ENCODE results near the gene BANF1.
"Not testable (repeated sequence)": the region's sequence is repeated elsewhere in the genome, so short reads cannot be mapped to it uniquely, and the experiment has no call there.

The BANF1 gene

DNA sequence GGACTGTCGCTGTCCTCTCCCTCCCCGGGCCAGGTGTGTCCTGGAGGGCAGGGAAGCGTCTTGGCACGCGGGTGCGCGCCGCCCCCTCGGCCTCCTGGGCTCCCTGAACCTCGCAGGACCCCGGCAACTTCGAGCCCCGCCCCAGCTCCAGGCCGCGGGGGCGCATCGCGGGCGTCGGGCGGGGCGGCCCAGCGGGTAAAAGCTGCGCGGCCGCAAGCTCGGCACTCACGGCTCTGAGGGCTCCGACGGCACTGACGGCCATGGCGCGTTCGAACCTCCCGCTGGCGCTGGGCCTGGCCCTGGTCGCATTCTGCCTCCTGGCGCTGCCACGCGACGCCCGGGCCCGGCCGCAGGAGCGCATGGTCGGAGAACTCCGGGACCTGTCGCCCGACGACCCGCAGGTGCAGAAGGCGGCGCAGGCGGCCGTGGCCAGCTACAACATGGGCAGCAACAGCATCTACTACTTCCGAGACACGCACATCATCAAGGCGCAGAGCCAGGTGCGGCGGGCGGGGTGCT, 9.5 kb downstream of the BANF1 start, which contains the start of gene CST6:
TSS of gene CST6 (plus strand) at position 224 of the 519 bp plus-strand sequence. CDS start at position 261, 37 bp downstream.
- TF ChIP-seq POLR2A (IDR thresholded peaks at IDR 0.05; ENCODE audit: low read length) (no peak), GATA1 (IDR thresholded peaks at IDR 0.05; ENCODE audit: low read depth, low read length) (no peak)

GRCh38 chr11:66012371-66012945, 10.2 kb downstream of the BANF1 start:
- TF ChIP-seq GATA1 (IDR thresholded peaks at IDR 0.05; ENCODE audit: low read depth, low read length), result no peak
- TF ChIP-seq POLR2A (IDR thresholded peaks at IDR 0.05; ENCODE audit: low read length), result no peak
- DNase-seq, result no peak

More for the DNA sequence above, 9.5 kb downstream of the BANF1 start, which contains the start of gene CST6:
- DNase-seq, result no peak

- peak; percentile 50 to 56 for DNase-seq
- no peak for TF ChIP-seq POLR2A (IDR thresholded peaks at IDR 0.05; ENCODE audit: low read length)
- TF ChIP-seq GATA1 (IDR thresholded peaks at IDR 0.05; ENCODE audit: low read depth, low read length), result no peak
These were observed 10.9 kb downstream of the BANF1 start for GRCh38 chr11:66012946-66013761.

- TF ChIP-seq GATA1 (IDR thresholded peaks at IDR 0.05; ENCODE audit: low read depth, low read length), result no peak
- TF ChIP-seq POLR2A (IDR thresholded peaks at IDR 0.05; ENCODE audit: low read length), result no peak
- peak in 1 of 2 experiments; percentile 56 for DNase-seq
These were observed 11.4 kb downstream of the BANF1 start for GRCh38 chr11:66013762-66014100.

DNA sequence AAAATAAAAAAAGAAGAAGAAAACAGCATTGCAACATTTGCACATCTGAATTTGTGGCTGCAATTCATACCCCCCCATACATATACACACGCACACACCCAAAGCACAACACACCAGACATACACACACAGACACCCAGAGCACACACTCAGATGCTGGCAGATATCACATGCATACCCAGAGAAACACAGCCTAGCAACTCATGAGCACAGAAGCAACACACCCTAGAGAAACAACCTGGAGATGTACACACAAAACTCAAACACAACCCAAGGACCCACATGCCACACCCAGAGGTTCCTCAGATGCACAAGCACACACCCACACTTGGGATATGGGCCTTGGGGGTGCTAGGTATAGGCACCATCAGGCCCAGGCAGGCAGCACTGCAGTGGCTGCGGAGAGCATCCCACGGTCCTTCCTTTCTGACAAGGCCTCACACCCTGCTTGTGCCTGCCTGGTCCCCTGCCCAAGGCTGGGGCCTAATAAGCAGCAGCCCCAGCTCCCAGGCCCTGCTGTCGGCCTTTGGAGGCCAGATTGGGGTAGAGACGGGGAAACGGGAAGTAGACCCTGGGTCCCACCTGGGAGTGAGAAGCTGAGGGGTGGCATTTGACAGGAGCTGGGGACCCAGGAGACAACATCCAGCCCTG, 12.6 kb downstream of the BANF1 start:
- no peak for TF ChIP-seq POLR2A (IDR thresholded peaks at IDR 0.05; ENCODE audit: low read length)
- no peak for DNase-seq

- TF ChIP-seq GATA1 (IDR thresholded peaks at IDR 0.05; ENCODE audit: low read depth, low read length), result no peak
- TF ChIP-seq POLR2A (IDR thresholded peaks at IDR 0.05; ENCODE audit: low read length), result no peak
- DNase-seq, result no peak
These were observed 13.2 kb downstream of the BANF1 start for GRCh38 chr11:66015454-66015881.

GRCh38 chr11:66015936-66016792, 13.9 kb downstream of the BANF1 start:
- DNase-seq, result no peak
- TF ChIP-seq POLR2A (IDR thresholded peaks at IDR 0.05; ENCODE audit: low read length), result no peak
- no peak for TF ChIP-seq GATA1 (IDR thresholded peaks at IDR 0.05; ENCODE audit: low read depth, low read length)

DNA sequence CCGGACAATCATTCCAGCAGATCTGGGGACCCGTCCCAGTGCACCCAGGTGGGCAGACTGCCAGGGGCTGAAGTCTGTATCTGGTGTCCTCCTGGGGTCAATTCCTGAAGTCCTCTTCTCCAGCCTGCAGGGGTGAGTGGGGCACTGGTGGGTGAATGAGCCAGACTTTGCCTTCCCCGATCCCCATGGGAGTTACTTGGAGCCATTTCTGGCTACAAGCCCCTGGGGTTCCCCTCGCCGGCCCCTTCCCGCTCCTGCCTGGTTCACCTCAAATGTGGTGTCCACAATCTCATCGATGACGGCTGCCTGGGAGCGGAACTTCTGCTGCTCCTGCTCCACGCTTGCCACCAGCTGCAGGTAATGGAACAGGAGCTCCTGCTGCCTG, 14.5 kb downstream of the BANF1 start:
- no peak for TF ChIP-seq POLR2A (IDR thresholded peaks at IDR 0.05; ENCODE audit: low read length)
- no peak for TF ChIP-seq GATA1 (IDR thresholded peaks at IDR 0.05; ENCODE audit: low read depth, low read length)
- no peak for DNase-seq

- DNase-seq, result peak; percentile 32 to 34
- TF ChIP-seq GATA1 (IDR thresholded peaks at IDR 0.05; ENCODE audit: low read depth, low read length) (no peak), POLR2A (IDR thresholded peaks at IDR 0.05; ENCODE audit: low read length) (no peak)
These were observed 15.0 kb downstream of the BANF1 start for GRCh38 chr11:66017321-66017720.

DNA sequence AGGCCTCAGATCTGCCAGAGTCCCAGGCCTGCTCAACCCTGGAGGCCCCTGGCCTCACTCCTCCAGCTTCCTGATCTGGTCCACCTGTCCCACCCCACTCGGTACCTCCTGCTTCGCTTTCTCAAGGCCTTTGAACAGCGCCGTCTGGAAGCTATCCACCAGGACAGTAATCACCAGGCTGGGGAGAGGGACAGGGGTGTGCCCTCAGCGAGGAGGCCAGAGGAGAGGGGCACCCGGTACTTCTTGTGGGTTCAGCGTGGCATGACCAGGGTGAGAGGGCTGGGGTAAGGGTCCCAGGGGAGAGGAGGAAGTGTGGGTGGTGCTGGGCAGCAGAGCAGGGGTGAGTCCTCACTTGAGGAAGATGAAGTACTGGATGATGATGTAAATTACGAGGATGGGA, 17.9 kb downstream of the BANF1 start:
- no peak for TF ChIP-seq POLR2A (IDR thresholded peaks at IDR 0.05; ENCODE audit: low read length)
- TF ChIP-seq GATA1 (IDR thresholded peaks at IDR 0.05; ENCODE audit: low read depth, low read length), result no peak
- DNase-seq, result no peak

DNA sequence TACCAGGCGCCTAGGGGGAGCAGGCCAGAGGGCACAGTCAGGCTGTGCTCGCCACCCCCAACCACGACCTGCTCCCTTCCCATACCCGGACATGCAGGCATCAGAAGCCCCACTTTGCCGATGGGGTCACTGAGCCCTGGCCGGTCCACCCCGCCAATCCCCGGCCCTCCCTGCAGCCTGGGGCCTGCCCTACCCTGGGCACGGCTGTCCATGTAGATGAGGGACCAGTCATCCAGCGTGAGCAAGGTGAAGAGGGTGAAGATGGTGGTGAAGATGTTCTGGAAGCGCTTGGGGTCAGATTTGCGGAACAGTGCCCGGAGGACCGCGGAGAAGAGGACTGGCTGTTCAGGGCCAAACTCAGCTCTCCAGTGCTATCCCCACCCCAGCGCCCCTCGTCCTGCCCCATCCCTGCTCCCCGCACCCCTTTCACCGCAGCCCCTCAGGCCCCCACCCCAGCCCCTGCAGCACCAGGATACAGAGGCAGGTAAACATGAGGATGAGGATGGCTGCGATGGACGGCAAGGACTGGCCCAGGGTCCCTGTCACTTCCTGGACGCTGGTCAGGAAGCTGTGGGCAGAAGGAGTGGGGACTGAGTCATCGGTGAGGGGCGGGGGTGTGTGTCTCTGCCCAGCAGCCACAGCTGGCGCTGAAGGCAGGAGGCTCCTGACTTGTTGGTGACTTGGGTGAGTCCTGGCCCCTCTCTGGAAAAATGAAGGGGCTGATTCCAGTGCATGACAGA, 18.5 kb downstream of the BANF1 start:
- no peak for TF ChIP-seq GATA1 (IDR thresholded peaks at IDR 0.05; ENCODE audit: low read depth, low read length)
- TF ChIP-seq POLR2A (IDR thresholded peaks at IDR 0.05; ENCODE audit: low read length), result no peak
- DNase-seq, result peak in 1 of 2 experiments; percentile 41

DNA sequence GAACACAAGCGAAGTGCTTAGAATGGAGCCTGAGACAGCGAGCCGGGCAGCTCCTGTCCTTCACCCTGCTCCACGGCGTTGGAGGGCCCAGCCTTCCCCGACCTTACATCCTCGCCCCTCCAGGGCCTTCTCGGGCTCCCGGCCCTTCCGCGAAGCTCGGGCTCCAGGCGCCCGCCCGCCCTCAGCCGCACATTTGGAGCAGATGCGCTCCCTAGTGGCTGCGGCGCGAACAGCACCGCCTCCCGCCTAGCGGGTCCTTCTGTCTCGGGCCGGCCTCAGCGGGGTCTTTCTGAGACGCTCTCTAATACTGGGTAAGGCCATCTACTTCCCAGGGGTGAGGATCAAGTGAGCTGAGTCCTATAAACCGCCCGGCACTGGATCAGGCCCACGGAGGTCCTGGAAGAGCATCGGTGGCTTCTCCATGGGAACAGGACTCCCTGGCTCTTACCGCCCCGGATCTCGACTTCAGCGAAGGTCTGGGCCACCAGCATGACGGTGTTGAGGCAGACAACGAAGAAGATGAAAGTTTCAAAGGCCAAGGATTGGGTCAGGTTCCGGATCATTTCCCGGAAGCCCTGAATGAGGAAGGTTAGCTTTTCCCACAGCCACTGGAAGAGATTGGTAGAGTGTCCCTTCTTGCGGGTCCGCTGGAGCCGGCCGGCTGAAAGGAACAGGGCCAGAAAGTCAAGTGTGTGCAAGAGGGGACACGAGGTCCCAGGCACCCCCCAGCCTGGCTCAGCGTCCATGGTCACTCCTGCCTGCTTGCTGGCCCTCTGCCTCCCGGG, 20.3 kb downstream of the BANF1 start:
- TF ChIP-seq GATA1 (IDR thresholded peaks at IDR 0.05; ENCODE audit: low read depth, low read length), result no peak
- no peak for TF ChIP-seq POLR2A (IDR thresholded peaks at IDR 0.05; ENCODE audit: low read length)
- DNase-seq, result peak; percentile 75 to 85

GRCh38 chr11:66023186-66023440, 20.8 kb downstream of the BANF1 start:
- DNase-seq, result not testable (repeated sequence)

Data from erythroblast (primary cell).